K562 (cell line): ENCODE results near the gene USB1.

ENCODE experiments used
- ARID2 ChIP-seq: fragments of 450-650 bp; IDR thresholded peaks from 2 replicates; pipeline ENCODE4 v1.6.1; 2017; ENCODE audit warnings: antibody characterized with exemption, mild to moderate bottlenecking
- E2F8 ChIP-seq: fragments of 450-650 bp; IDR thresholded peaks from 2 replicates; pipeline ENCODE4 v1.7.1; 2018; ENCODE audit warnings: mild to moderate bottlenecking, low read depth; ENCODE audit not compliant: partially characterized antibody
- EGR1 ChIP-seq: fragments of 450-650 bp; conservative IDR thresholded peaks from 2 replicates; pipeline ENCODE4 v1.6.1; 2017; ENCODE audit warnings: mild to moderate bottlenecking
- HDAC8 ChIP-seq: fragments of 450-650 bp; IDR thresholded peaks from 2 replicates; pipeline ENCODE4 v1.6.1; 2016; ENCODE audit warnings: mild to moderate bottlenecking, missing genetic modification characterization, moderate library complexity, missing compliant biosample characterization
- STAT5A ChIP-seq: IDR thresholded peaks from 2 replicates; pipeline ENCODE4 v1.6.1; 2012; ENCODE audit warnings: low read length, inconsistent platforms, borderline replicate concordance
- ZNF12 ChIP-seq: sonication (generic); formaldehyde crosslinking; IDR thresholded peaks from 2 replicates; pipeline ENCODE4 v1.4.0; 2020; ENCODE audit warnings: mild to moderate bottlenecking, missing genetic modification reagents

DNA sequence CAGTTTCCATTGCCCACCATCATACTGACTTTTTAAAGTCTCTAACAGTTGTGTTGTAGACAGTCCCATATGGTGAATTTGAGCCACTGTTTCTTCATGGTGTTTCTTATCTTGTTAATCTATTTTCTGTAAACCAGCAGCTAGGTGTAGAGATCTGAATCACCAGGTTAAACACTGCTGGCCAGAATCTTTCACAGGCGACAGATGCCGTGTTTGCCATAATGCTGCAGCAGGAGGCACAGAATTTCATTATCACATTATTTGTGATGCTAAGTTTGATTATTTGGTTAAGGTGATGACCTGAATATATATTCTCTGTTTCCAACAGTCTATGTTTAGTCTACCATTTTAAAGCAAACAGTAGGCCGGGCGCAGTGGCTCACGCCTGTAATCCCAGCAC lies 18.8 kb upstream of the USB1 start:
- TF ChIP-seq E2F8, result no peak
- no peak for TF ChIP-seq ARID2
- no peak for TF ChIP-seq ZNF12 (CRISPR knock-in tag)
- no peak for TF ChIP-seq HDAC8 (tag)
- no peak for TF ChIP-seq STAT5A
- no peak for TF ChIP-seq EGR1
